GM21360 (cell line): ENCODE results near the gene KCNMA1.

Experiments
- ATAC-seq: cut with Tn5 transposase; IDR thresholded peaks from one replicate; pipeline ENCODE4 v1.9.1; 2021; ENCODE audit warnings: mild to moderate bottlenecking, moderate library complexity; ENCODE audit not compliant: unreplicated experiment

Gene KCNMA1

GRCh38 chr10:77513781-77514331 lies 123.8 kb downstream of the KCNMA1 start:
- ATAC-seq = no peak

DNA sequence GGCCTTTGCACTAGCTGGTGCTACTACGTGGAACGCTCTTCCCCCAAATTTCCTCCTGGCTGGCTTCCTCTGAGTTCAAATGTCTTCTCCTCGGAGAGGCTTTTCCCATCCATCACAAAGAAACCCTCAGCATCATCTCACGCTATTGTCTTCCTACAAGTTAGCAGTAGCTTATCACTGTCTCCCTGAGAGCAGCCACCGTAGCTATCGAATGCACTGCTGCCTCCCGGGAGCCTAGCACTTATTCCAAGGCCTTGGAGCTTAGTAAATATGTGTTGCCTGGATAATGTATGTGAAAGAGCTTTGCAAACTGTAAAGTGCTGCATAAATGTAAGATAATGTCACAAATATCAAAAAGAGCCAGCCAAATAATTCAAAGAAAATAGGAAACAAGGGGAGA lies 124.4 kb downstream of the KCNMA1 start:
- ATAC-seq = no peak

DNA sequence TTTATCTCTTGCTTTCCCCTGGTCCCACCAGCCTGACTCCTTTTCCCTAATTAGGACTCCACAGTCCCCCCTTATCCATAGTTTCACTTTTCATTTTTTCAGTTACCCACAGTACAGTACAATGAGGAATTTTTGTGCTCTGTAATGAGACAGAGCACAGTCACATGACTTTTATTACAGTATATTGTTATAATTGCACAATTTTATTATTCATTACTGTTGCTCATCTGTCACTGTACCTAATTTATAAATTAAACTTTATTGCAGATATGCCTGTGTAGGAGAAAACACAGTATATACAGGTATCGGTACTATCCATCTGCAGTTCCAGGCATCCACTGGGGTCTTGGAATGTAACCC lies 125.4 kb downstream of the KCNMA1 start:
- no peak for ATAC-seq

GRCh38 chr10:77511498-77512218 lies 126.0 kb downstream of the KCNMA1 start:
- no peak for ATAC-seq

GRCh38 chr10:77510695-77511094 lies 126.9 kb downstream of the KCNMA1 start:
- no peak for ATAC-seq

GRCh38 chr10:77510294-77510693 lies 127.3 kb downstream of the KCNMA1 start:
- no peak for ATAC-seq

DNA sequence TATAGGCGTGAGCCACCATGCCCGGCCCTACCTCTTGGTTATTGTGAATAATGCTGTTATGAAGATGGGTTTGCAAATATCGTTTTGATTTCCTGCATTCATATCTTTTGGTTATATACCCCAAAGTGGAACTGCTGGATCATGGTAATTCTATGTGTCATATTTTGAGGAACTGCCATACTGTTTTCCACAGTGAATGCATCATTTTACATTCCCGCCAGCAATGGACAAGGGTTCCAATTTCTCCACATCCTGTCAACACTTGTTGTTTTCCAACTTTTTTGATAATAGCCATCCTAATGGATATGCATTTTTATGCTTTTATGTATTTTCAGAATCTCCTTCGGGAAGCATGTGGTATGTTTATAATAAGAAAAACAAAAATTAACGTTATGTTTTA lies 128.2 kb downstream of the KCNMA1 start:
- ATAC-seq = no peak

DNA sequence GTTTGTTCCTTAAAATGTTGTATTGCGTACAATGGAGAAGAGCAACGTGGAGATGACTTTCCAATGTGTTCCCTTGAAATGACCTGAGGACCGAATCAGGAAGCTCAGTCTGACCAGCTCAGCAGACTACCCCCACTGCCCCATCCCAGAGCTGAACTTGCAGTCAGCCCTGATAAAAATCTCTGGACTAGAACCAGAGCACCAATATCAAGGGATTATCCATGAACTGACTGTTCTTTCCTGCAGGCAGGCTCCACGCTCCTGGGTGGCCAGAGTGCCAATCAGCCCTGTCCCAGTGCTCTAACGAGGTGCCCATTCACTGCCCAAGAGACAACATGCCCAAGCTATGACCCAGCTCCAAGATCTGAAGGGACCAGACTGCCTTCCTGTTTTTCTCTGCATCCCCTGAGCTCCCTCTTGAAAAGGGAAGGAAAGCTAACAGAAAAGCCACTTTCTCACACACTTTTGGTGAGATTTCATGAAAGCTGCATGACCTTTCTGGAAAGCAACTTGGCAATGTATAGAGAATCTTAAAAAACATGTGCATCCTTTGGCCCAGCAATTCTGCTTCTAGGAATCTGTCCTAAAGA lies 130.2 kb downstream of the KCNMA1 start:
- no peak for ATAC-seq

DNA sequence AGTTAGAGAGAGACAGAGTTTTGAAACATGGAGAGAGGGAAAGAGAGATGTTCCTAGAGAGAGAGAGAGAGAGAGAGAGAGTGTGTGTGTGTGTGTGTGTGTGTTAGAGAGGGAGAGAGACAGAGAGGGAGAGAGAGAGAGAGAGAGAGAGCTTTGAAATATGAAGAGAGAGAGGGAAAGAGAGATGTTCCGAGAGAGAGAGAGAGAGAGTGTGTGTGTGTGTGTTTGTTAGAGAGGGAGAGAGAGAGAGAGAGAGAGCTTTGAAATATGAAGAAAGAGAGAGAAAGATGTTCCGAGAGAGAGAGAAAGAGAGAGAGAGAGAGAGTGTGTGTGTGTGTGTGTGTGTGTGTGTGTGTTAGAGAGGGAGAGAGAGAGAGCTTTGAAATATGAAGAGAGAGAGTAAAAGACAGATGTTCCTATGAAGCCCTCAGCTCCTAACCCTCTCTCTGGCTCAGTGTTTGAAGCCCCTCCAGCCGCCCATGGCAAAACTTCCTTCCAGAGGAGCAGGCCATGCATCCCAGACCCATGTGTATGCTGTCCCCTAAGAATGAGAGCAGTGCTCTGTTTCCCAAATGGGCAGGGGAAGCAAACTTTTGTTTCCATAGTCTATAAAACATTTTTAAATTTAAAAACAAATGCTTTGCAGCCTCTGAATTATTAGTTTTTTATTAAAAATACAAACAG lies 130.9 kb downstream of the KCNMA1 start:
- no peak for ATAC-seq

DNA sequence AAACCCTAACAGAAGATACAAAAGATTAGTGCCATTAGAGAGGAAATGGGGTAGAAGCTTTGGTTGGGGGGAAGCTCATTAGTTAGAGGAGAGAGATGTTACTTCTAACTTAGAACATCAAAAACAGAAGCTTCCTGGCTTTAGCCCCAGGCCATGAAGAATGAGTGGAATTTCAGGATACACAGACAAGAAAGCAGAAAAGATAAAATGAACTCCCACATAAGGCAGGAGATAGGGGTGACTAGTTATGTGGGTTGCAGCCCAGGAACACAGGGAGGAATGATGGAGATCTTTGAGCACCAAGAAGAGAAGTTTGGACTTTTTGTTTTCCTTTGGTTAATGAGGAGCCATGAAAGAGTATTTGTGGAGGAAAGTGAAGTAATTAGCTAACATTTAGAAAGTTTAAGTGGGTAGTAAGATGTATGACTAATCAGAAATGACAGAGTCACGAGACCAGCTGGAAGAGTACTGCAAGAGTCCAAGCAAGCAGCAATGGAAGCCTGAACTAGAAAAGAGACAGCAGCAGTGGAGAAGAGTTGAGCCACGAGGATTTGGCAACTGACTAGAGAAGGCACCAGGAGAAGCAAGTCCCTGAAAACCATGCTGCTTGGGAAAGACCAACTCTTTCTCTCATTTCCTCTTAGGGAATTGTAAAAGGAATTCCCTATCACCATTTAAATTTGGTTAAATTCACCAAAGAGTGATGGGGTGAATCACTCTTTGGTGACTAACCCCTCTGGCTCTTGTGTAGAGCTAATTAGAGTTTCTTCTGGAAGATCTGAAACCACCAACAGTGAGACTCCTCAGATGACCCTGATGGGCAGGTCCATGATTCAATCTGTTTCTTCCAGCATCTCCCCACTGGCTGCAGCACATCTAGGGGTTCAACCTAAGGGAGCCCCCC lies 131.9 kb downstream of the KCNMA1 start:
- no peak for ATAC-seq

DNA sequence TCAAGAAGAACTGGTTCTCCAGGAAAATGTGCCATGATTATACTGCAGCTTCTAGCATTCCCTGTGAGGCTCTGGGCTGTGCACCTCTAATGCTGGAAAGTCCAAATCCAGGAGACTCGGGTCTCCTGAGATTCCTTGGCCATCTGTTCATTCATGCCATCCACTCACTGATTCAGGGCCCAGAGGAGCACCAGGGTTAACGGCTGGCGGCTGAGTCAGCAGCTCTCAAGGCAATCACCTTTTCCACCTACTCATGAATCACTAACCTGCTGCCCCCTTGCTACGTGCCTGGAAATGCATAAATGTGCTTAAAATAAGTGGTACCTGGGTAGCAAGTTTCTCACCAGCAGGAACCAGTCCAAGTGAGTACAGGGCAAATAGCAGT lies 132.7 kb downstream of the KCNMA1 start:
- no peak for ATAC-seq

DNA sequence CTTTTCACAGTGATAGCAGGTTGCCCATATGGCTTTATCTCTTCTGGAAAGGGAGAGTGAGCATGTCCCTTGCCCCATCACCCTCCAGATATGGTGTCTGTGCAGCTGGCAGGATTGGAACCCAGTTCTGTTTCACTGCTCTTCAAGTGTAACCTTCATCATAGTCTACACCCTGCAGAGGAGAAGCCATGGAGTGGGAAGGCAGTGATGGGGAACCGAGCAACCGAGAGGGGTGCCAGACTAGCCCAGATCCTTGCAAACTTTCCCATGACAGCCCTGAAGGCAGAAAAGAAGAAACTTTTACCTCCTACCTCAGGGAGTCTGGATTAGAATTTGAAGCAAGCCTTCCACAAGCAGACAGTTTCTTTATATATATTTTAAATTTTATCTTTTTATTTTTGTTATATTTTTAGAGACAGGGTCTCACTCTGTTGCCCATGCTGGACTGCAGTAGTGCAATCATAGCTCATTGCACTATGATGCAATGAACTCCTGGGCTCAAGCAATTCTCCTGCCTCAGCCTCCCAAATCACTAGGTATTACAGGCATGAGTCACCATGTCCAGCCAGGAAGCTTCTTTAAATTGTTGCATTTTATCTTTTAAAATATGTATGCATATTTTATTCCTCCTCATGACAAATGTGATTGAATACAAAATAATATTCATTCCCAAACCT lies 133.3 kb downstream of the KCNMA1 start:
- ATAC-seq = no peak

GRCh38 chr10:77501846-77502261 lies 135.8 kb downstream of the KCNMA1 start:
- ATAC-seq = no peak

GRCh38 chr10:77501152-77501845 lies 136.3 kb downstream of the KCNMA1 start:
- ATAC-seq = peak; percentile 2

- ATAC-seq = peak; percentile 80
These were observed 136.9 kb downstream of the KCNMA1 start for GRCh38 chr10:77500754-77501151.

DNA sequence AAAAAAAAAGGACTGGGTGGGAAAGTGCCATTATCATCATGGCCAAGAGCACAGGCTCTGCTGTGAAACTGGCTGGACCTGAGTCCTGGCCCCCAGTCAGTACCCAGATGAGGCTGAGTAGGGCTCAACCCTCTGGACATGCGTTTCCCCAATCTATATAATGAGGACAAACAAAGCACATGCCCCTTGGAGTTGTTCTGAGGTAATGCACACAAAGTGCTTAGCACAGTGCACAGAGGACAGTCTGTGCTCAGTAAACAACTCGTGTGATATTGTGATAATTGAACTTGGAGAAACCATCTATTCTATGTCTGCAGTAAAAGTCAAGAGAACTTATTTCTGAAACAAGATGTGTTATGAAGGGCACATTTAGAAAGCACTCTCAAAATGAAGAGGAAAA lies 138.8 kb downstream of the KCNMA1 start:
- no peak for ATAC-seq

GRCh38 chr10:77498210-77498609 lies 139.4 kb downstream of the KCNMA1 start:
- no peak for ATAC-seq

- no peak for ATAC-seq
These were observed 139.9 kb downstream of the KCNMA1 start for GRCh38 chr10:77497748-77498147.

DNA sequence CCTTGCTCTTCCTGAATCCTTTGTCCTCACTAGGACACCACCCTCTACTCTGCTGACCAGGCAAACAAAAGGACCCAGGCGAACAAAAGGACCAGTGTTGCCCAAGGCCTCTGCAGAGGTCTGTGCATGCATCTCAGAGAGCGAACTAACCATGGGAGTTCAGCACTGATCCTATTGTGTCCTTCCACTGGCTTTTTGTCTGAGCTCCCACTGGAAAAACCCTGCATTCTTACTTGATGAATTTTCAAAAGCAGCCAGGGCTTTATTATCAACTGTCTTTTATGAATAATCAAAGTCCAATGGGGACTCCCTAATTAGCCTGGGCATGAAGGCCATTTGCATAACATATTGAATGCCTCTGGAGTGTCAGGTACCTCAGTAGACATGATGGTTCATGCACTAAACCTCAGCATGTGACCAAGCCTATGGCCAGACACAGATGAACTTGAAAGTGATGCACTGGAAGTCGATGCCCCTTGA lies 140.6 kb downstream of the KCNMA1 start:
- ATAC-seq = no peak
